SK-N-MC (cell line): Measurements from ENCODE around the gene PDE6A.

Source experiments
- EZH2 ChIP-seq: fragments of 200-600 bp; sonication (generic); IDR thresholded peaks from one replicate; pipeline ENCODE4 v1.6.1; 2017; ENCODE audit warnings: antibody characterized with exemption
- FOXP2 ChIP-seq: optimal IDR thresholded peaks from 2 replicates; pipeline ENCODE3; 2011; ENCODE audit warnings: mild to moderate bottlenecking, moderate library complexity; ENCODE audit not compliant: insufficient read depth; ENCODE audit errors: extremely low read length, control extremely low read depth
- POLR2AphosphoS5 ChIP-seq: IDR thresholded peaks from 2 replicates; pipeline ENCODE4 v1.6.1; 2012; ENCODE audit warnings: mild to moderate bottlenecking, low read depth, low read length, borderline replicate concordance

DNA sequence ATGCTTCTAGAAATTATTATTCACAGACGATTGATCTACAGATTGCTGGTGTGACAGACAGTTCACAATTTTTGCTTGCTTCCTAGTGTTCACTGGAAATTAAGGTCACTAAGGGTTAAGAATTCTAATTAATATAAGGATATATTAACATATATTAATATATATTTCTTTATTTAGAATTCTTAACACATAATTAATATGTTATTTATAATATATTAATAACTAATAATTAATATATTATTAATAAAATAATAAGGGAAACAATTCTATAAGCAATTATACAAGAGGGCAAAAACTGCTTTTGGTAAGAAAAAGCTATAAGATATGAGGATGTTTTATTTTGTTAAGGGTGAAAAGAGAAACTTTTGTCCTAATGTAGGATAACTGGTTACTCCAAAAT is 56.3 kb downstream of the PDE6A start:
- TF ChIP-seq EZH2: no peak
- no peak for TF ChIP-seq POLR2AphosphoS5
- TF ChIP-seq FOXP2: no peak
